ENCODE results near the gene TMEM200C. TPM values are rescaled to one million over a fixed set of nuclear protein-coding genes. Genes with fewer than 3 reads are reported as not detected.

The TMEM200C gene
- total RNA-seq, result 2.9 TPM

GRCh38 chr18:5895299-5895875 is at the start of gene TMEM200C:
TSS of gene TMEM200C (minus strand) at chr18:5895522. CDS start at chr18:5892063, 3,459 bp downstream.

Small RNA genes lying within 50 kb of the gene (small RNA-seq; reads per million reads assigned to genes)
- not detected for gene MIR3976 (ENCODE audit: low replicate concordance)

Data from metanephros (tissue), 2 donors.